ENCODE results near the gene UNC5B. TPM values are rescaled to one million over a fixed set of nuclear protein-coding genes. Genes with fewer than 3 reads are reported as not detected.

Gene UNC5B
- total RNA-seq, 2 donors from 2014 or later: 10.4 to 11.2 TPM

DNA sequence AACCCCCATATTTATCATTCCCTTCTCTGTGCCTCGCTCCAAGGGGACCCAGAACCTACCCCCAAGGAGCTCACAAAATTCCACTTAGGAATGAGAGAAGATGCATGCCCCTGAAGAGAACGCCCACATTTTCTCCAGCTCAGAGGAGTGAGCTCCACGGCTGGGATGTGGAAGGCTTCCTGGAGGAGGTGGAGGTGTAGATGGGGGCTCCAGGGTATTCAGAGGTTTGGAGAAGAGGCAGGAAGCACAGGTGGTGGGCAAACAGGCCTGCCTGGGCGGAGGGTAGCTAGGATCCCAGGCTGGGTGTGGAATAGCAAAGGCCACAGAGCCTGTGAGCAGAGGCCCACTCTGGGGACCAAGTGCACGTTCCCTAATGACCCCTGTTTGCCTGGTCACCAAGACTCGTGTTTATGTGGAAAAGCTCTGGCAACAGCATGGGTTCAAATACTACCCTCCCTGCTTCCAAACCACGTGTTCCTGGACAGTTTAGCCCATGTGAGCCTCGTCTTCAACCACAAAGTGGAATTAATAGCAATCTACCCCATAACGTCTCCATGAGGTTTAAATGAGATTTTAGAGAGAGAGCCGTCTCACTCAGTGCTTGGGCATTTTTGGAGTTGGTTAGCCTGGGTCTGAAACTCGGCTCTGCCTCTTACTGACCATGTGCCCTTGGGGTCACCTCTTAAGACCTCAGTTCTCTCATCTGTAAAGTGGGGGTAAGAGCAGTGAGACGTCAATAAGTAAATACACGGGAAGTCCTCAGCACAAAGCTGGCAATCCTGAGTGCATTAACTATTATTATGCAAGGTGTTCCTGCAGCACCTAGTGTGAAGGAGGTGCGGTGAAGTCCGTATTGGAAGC, 24.7 kb downstream of the UNC5B start:
- 79 to 80% methylated on average over 15 of the region's 15 CpGs for WGBS, 2 donors
- no peaks in the 10 kb centered on the region for H3K27me3 ChIP-seq
- H3K27ac ChIP-seq: no peak overlapping the region
- H3K36me3 ChIP-seq (replicated peaks in 1 of 2; ENCODE audit: insufficient read depth in 1 of 2, low read depth in 2 of 2): no peaks in the 10 kb centered on the region
- peaks cover 26% of the 10 kb centered on the region for H3K4me1 ChIP-seq
- H3K4me3 ChIP-seq: no peak overlapping the region
- DNase-seq (no peak), ATAC-seq (no peak)
- no peaks in the 10 kb centered on the region for H3K9me3 ChIP-seq
- TF ChIP-seq POLR2A (IDR thresholded peaks at IDR 0.05) (no peak), CTCF (IDR thresholded peaks at IDR 0.05) (no peak)
- intact Hi-C loops (cut with DNase I): no loop called here

- no peaks in the 10 kb centered on the region for H3K9me3 ChIP-seq
- ATAC-seq: no peak
- intact Hi-C loops (cut with DNase I): no loop called here
- no peaks in the 10 kb centered on the region for H3K27me3 ChIP-seq
- no peak overlapping the region for H3K27ac ChIP-seq
- TF ChIP-seq POLR2A (IDR thresholded peaks at IDR 0.05) (no peak), CTCF (IDR thresholded peaks at IDR 0.05) (no peak)
- H3K4me3 ChIP-seq: no peak overlapping the region
- 75 to 81% methylated on average over 11 of the region's 11 CpGs for WGBS, 2 donors
- peaks cover 16% of the 10 kb centered on the region for H3K4me1 ChIP-seq
- DNase-seq: no peak
- no peaks in the 10 kb centered on the region for H3K36me3 ChIP-seq (replicated peaks in 1 of 2; ENCODE audit: insufficient read depth in 1 of 2, low read depth in 2 of 2)
These were observed 25.7 kb downstream of the UNC5B start for GRCh38 chr10:71237843-71238623.

- no peak for DNase-seq
- TF ChIP-seq POLR2A (IDR thresholded peaks at IDR 0.05) (no peak), CTCF (IDR thresholded peaks at IDR 0.05) (no peak)
These were observed 26.3 kb downstream of the UNC5B start for GRCh38 chr10:71238626-71239025.

DNA sequence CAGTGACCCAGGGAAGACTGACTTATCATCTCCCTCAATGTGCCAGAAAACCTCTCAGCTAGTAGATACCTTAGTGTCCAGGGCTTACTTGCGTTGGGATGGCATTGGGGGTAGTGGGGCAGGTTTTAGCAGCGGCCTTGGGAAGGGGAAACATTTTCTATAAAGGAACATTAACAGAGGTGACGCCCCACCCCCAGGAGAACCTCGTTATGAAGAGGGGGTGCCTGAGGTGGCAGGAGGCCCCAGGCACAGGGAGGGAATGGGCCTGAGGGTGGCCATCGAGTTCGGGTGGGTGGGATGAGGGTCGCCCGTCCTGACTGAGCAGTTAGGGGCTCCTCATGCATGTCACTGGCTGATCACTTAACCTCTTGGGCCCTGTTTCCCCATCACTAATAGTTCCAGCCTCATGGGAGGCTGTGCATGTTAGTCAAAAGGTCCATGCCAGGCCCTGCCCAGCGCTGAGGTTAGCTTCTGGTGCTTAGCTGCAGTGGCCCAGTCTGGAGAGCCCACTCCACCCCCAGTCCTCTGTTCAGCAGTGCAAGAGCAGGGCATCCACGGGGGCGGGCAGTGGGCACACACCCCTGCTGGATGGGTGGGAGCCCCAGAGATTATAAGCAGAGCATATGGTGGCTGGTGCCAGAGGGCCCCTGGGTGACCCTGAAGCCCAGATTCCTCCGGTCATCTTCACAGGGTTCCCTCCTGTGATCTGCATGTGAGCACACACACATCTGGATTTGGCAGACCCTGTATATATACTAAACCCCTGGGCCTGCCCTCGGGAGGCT, 27.0 kb downstream of the UNC5B start:
- intact Hi-C loops (cut with DNase I): no loop called here
- H3K27me3 ChIP-seq: no peaks in the 10 kb centered on the region
- H3K36me3 ChIP-seq (replicated peaks in 1 of 2; ENCODE audit: insufficient read depth in 1 of 2, low read depth in 2 of 2): no peaks in the 10 kb centered on the region
- ATAC-seq: no peak
- no peak overlapping the region for H3K4me3 ChIP-seq
- TF ChIP-seq POLR2A (IDR thresholded peaks at IDR 0.05) (no peak), CTCF (IDR thresholded peaks at IDR 0.05) (no peak)
- no peaks in the 10 kb centered on the region for H3K9me3 ChIP-seq
- no peak for DNase-seq
- peaks cover 15% of the 10 kb centered on the region for H3K4me1 ChIP-seq
- H3K27ac ChIP-seq: no peak overlapping the region
- WGBS, 2 donors: 64 to 87% methylated on average over 4 to 13 of the region's 13 CpGs

More at GRCh38 chr10:71238626-71239025, 26.3 kb downstream of the UNC5B start:
- Histone ChIP-seq H3K9me3 (no peaks in the 10 kb centered on the region), H3K27ac (no peak overlapping the region), H3K4me1 (peaks cover 13% of the 10 kb centered on the region), H3K4me3 (no peak overlapping the region), H3K36me3 (replicated peaks in 1 of 2; ENCODE audit: insufficient read depth in 1 of 2, low read depth in 2 of 2) (no peaks in the 10 kb centered on the region), H3K27me3 (no peaks in the 10 kb centered on the region)
- intact Hi-C loops (cut with DNase I): no loop called here
- WGBS, 2 donors: 64 to 79% methylated on average over 4 of the region's 4 CpGs
- no peak for ATAC-seq
